ENCODE results near the gene NRXN3. TPM values are rescaled to one million over a fixed set of nuclear protein-coding genes. Genes with fewer than 3 reads are reported as not detected.

The NRXN3 gene
- total RNA-seq, 2 donors from 2014 or later: not detected

- Mint-ChIP-seq H3K27ac (no peak overlapping the region), H3K36me3 (ENCODE audit: insufficient read depth in 2 of 2) (peaks cover 0 to 1% of the 10 kb centered on the region in 2 donors), H3K4me1 (ENCODE audit: low read depth) (no peaks in the 10 kb centered on the region), H3K27me3 (ENCODE audit: low read depth) (no peaks in the 10 kb centered on the region), H3K9me3 (no peaks in the 10 kb centered on the region), H3K4me3 (no peak overlapping the region)
- no peak for ATAC-seq (replicated peaks in 1 of 2)
- no peak for DNase-seq
Observed at GRCh38 chr14:79357307-79357706, 1187.1 kb downstream of the NRXN3 start.

DNA sequence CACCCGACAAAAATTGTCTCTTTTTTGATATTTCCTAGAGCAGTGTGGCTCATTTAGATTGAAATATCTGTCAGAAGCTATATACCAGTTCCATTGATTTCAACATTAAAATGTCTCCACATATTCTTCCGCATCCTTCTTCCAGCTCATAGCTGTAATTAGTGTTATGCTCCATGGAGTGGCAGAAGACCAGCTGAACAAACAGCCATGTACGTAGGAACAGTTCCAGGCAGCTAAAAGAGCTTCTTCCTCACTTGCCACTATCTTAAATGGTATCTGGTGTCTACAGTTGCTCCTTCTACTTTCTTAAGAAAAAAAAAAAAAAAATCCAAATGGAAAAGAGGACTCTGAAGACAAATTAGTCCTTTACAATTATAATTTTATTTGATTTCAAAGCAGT, 1193.1 kb downstream of the NRXN3 start:
- ATAC-seq (replicated peaks in 1 of 2): no peak
- Mint-ChIP-seq H3K4me1 (ENCODE audit: low read depth) (no peaks in the 10 kb centered on the region), H3K27ac (no peak overlapping the region), H3K4me3 (no peak overlapping the region), H3K27me3 (ENCODE audit: low read depth) (no peaks in the 10 kb centered on the region), H3K9me3 (peaks cover 3 to 4% of the 10 kb centered on the region in 2 donors), H3K36me3 (ENCODE audit: insufficient read depth in 2 of 2) (no peaks in the 10 kb centered on the region)
- no peak for DNase-seq

- H3K9me3 Mint-ChIP-seq: peaks cover 3 to 4% of the 10 kb centered on the region in 2 donors
- DNase-seq (no peak), ATAC-seq (replicated peaks in 1 of 2) (no peak)
- no peaks in the 10 kb centered on the region for H3K4me1 Mint-ChIP-seq (ENCODE audit: low read depth)
- H3K36me3 Mint-ChIP-seq (ENCODE audit: insufficient read depth in 2 of 2): peaks cover 0 to 1% of the 10 kb centered on the region in 2 donors
- no peak overlapping the region for H3K4me3 Mint-ChIP-seq
- no peak overlapping the region for H3K27ac Mint-ChIP-seq
- H3K27me3 Mint-ChIP-seq (ENCODE audit: low read depth): no peaks in the 10 kb centered on the region
Observed at GRCh38 chr14:79369359-79370332, 1199.5 kb downstream of the NRXN3 start.

GRCh38 chr14:79370969-79371368, 1200.8 kb downstream of the NRXN3 start:
- peaks cover 3 to 4% of the 10 kb centered on the region in 2 donors for H3K9me3 Mint-ChIP-seq
- no peak overlapping the region for H3K27ac Mint-ChIP-seq
- H3K36me3 Mint-ChIP-seq (ENCODE audit: insufficient read depth in 2 of 2): peaks cover 0 to 1% of the 10 kb centered on the region in 2 donors
- H3K4me3 Mint-ChIP-seq: no peak overlapping the region
- no peaks in the 10 kb centered on the region for H3K27me3 Mint-ChIP-seq (ENCODE audit: low read depth)
- ATAC-seq (replicated peaks in 1 of 2) (no peak), DNase-seq (no peak)
- no peaks in the 10 kb centered on the region for H3K4me1 Mint-ChIP-seq (ENCODE audit: low read depth)

DNA sequence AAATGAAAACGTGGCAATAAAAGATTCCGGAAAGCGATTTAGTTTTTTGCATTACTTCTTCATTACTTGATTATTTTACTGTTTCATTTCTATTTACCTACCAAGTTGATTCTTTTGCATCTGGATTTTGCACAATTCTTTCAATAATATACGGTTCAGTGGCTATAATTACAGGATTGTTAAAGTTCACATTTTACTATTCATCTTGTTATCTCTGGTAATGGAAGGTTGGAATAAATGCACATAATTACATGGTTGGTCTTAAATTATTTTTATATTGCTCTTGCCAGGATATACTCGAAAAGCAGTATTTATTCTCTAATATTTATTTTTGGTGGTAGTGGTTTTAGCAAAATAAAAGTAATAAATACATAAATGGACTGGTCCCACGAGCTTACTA, 1203.3 kb downstream of the NRXN3 start:
- Mint-ChIP-seq H3K27me3 (ENCODE audit: low read depth) (no peaks in the 10 kb centered on the region), H3K27ac (no peak overlapping the region)

DNA sequence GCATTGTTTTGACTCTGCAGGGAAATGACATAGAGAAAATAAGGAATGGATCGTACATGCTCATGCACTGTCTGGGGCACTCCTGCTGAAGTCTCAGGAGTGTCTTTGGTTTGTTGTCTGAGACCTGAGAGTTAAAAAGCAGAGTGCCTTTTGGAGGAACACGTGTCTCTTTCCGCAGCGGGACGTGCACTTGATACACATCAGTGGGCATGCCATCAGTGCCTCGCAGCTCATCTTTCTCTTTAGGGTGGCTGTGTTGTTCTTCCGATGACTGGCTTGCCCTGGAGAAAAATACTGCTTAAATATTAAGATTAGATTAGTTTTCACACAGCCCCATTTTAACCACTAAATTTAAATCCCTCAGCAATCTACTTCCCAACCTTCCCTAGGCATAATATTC, 1205.2 kb downstream of the NRXN3 start:
- Mint-ChIP-seq H3K36me3 (ENCODE audit: insufficient read depth in 2 of 2) (peaks cover 0 to 1% of the 10 kb centered on the region in 2 donors), H3K27ac (no peak overlapping the region), H3K4me1 (ENCODE audit: low read depth) (no peaks in the 10 kb centered on the region), H3K27me3 (ENCODE audit: low read depth) (no peaks in the 10 kb centered on the region), H3K4me3 (no peak overlapping the region), H3K9me3 (peaks cover 0 to 2% of the 10 kb centered on the region in 2 donors)
- no peak for DNase-seq
- no peak for ATAC-seq (replicated peaks in 1 of 2)

More for the DNA sequence above, 1203.3 kb downstream of the NRXN3 start:
- H3K36me3 Mint-ChIP-seq (ENCODE audit: insufficient read depth in 2 of 2): peaks cover 0 to 1% of the 10 kb centered on the region in 2 donors
- H3K4me1 Mint-ChIP-seq (ENCODE audit: low read depth): no peaks in the 10 kb centered on the region
- no peak for ATAC-seq (replicated peaks in 1 of 2)
- DNase-seq: no peak
- H3K4me3 Mint-ChIP-seq: no peak overlapping the region
- peaks cover 0 to 2% of the 10 kb centered on the region in 2 donors for H3K9me3 Mint-ChIP-seq

DNA sequence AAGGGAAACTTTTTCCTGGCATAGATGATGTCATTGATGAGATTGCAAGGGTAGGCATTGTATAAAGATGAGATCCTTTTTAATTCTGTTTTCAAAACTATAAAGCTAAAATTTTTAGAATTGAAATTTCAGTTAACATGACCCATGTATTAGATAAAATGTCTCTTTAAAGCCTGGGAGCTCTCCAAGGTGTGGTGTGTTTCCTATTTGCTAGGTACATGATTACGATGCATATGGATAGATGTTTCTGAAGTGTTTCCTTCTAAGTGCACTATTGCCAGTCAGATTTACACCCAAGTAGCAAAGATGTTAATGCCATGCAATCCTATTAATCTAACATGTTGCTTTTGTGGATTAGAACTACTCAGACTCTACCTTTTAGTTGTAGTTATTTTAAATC, 1206.4 kb downstream of the NRXN3 start:
- ATAC-seq (replicated peaks in 1 of 2) (no peak), DNase-seq (no peak)
- Mint-ChIP-seq H3K4me1 (ENCODE audit: low read depth) (no peaks in the 10 kb centered on the region), H3K27me3 (ENCODE audit: low read depth) (no peaks in the 10 kb centered on the region), H3K9me3 (peaks cover 2 to 3% of the 10 kb centered on the region in 2 donors), H3K4me3 (no peak overlapping the region), H3K36me3 (ENCODE audit: insufficient read depth in 2 of 2) (peaks cover 0 to 1% of the 10 kb centered on the region in 2 donors), H3K27ac (no peak overlapping the region)

GRCh38 chr14:79378020-79378419, 1207.8 kb downstream of the NRXN3 start:
- ATAC-seq (replicated peaks in 1 of 2): no peak
- Mint-ChIP-seq H3K4me3 (no peak overlapping the region), H3K36me3 (ENCODE audit: insufficient read depth in 2 of 2) (peaks cover 0 to 1% of the 10 kb centered on the region in 2 donors), H3K9me3 (peaks cover 0 to 3% of the 10 kb centered on the region in 2 donors), H3K4me1 (ENCODE audit: low read depth) (no peaks in the 10 kb centered on the region), H3K27me3 (ENCODE audit: low read depth) (no peaks in the 10 kb centered on the region), H3K27ac (no peak overlapping the region)
- DNase-seq: no peak

- Mint-ChIP-seq H3K9me3 (peaks cover 0 to 3% of the 10 kb centered on the region in 2 donors), H3K36me3 (ENCODE audit: insufficient read depth in 2 of 2) (no peaks in the 10 kb centered on the region), H3K27ac (no peak overlapping the region), H3K4me3 (no peak overlapping the region), H3K27me3 (ENCODE audit: low read depth) (no peaks in the 10 kb centered on the region), H3K4me1 (ENCODE audit: low read depth) (no peaks in the 10 kb centered on the region)
- no peak for ATAC-seq (replicated peaks in 1 of 2)
- DNase-seq: no peak
Observed at GRCh38 chr14:79379266-79379665, 1209.1 kb downstream of the NRXN3 start.

DNA sequence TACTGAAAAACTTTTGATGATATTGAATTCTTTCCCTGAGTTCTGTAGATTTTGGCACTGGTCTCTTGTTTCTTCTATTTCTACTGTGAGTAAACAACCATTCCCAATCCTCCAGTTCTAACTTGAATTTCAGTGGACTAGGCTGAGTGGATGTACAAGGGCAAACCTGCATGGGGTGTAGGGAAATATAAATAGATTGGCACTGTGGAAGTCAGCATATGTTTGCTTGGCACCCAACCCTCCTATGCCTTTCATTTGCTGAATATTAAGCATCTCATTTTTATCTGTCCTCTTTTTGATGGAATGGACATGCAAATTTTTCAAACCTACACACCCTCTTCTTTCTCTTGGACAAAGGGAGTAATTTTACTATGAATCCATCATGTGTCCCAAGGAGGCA, 1212.9 kb downstream of the NRXN3 start:
- ATAC-seq (replicated peaks in 1 of 2) (no peak), DNase-seq (no peak)
- Mint-ChIP-seq H3K4me1 (ENCODE audit: low read depth) (no peaks in the 10 kb centered on the region), H3K27me3 (ENCODE audit: low read depth) (no peaks in the 10 kb centered on the region), H3K36me3 (ENCODE audit: insufficient read depth in 2 of 2) (no peaks in the 10 kb centered on the region), H3K27ac (no peak overlapping the region), H3K9me3 (peaks cover 0 to 3% of the 10 kb centered on the region in 2 donors), H3K4me3 (no peak overlapping the region)

DNA sequence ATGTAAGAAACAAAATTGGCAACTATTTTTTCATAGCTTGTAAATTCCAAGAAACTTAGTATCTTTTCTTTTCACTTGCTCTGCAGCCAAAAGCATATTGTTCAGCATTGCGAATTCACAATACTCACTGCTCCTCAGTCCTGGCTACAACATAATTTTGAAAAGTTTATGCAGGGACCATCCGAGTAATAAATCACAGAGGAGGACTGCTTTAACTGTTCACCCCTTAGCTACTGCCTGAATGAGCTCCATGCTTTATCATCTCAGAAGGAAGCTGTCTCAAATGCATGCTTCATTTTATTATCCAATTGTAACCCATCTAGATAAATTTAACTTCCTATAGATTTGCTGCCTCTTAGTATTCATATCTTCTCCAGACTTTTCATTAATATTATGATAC, 1213.3 kb downstream of the NRXN3 start:
- no peak overlapping the region for H3K27ac Mint-ChIP-seq
- DNase-seq: no peak
- no peaks in the 10 kb centered on the region for H3K27me3 Mint-ChIP-seq (ENCODE audit: low read depth)
- peaks cover 0 to 4% of the 10 kb centered on the region in 2 donors for H3K9me3 Mint-ChIP-seq
- H3K36me3 Mint-ChIP-seq (ENCODE audit: insufficient read depth in 2 of 2): no peaks in the 10 kb centered on the region
- no peak for ATAC-seq (replicated peaks in 1 of 2)
- no peaks in the 10 kb centered on the region for H3K4me1 Mint-ChIP-seq (ENCODE audit: low read depth)
- H3K4me3 Mint-ChIP-seq: no peak overlapping the region

GRCh38 chr14:79395061-79395460, 1224.9 kb downstream of the NRXN3 start:
- ATAC-seq (replicated peaks in 1 of 2) (no peak), DNase-seq (no peak)
- no peaks in the 10 kb centered on the region for H3K27me3 Mint-ChIP-seq (ENCODE audit: low read depth)
- H3K36me3 Mint-ChIP-seq (ENCODE audit: insufficient read depth in 2 of 2): no peaks in the 10 kb centered on the region
- peaks cover 0 to 4% of the 10 kb centered on the region in 2 donors for H3K9me3 Mint-ChIP-seq
- H3K4me3 Mint-ChIP-seq: no peak overlapping the region
- H3K27ac Mint-ChIP-seq: no peak overlapping the region
- no peaks in the 10 kb centered on the region for H3K4me1 Mint-ChIP-seq (ENCODE audit: low read depth)

DNA sequence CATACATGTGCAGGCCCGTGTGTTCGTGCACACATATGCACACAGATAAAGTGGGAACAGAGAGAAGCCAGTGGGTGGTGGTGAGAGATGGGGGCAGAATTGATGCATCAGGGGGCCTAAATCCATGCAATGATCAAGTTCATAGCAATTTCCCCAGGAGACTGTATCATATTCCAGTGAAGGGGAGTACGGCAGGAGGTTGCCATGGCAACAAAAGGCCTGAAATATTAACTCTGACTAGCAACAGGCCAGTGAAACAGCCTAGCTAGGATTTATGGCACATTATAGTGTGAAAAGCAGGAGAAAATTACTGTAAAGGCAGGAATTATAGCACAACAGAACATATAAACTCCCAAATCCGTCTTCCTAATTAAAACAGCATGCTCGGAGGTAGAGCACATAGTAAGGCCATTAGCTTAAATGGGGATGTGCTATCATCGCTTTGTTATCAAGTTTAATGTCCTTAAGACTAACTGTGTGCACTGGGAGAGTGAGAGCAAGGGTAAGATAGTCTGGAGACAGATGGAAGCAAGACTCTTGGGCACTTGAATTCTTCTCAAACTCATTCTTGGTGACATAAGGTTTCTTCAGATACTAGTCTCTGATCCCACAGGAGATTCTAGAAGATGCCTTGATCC, 1234.8 kb downstream of the NRXN3 start:
- Mint-ChIP-seq H3K4me3 (no peak overlapping the region), H3K36me3 (ENCODE audit: insufficient read depth in 2 of 2) (no peaks in the 10 kb centered on the region), H3K27ac (no peak overlapping the region), H3K9me3 (no peaks in the 10 kb centered on the region), H3K27me3 (ENCODE audit: low read depth) (no peaks in the 10 kb centered on the region), H3K4me1 (ENCODE audit: low read depth) (no peaks in the 10 kb centered on the region)
- ATAC-seq (replicated peaks in 1 of 2) (no peak), DNase-seq (no peak)
